ENCODE results near the gene PFKFB4.

GRCh38 chr3:48598323-48599076 is 41.9 kb upstream of the PFKFB4 start:
- TF ChIP-seq CTCF (IDR thresholded peaks at IDR 0.05 in 2 of 3, conservative IDR thresholded peaks at IDR 0.05 in 1 of 3; ENCODE audit: borderline replicate concordance in 1 of 3, insufficient read depth in 1 of 3, low read depth in 2 of 3, low read length in 2 of 3) (no peak), POLR2A (IDR thresholded peaks at IDR 0.05; ENCODE audit: borderline replicate concordance, extremely low read depth, insufficient read depth, insufficient read length) (no peak), EZH2phosphoT487 (IDR thresholded peaks at IDR 0.05; ENCODE audit: borderline replicate concordance) (no peak), CEBPB (IDR thresholded peaks at IDR 0.05; ENCODE audit: low read depth) (no peak), JUND (IDR thresholded peaks at IDR 0.05) (no peak), ZNF274 (IDR thresholded peaks at IDR 0.05; ENCODE audit: low read depth, low read length) (no peak), ZBTB33 (IDR thresholded peaks at IDR 0.05; ENCODE audit: extremely low read depth, insufficient replicate concordance, low read length) (no peak), RAD21 (IDR thresholded peaks at IDR 0.05; ENCODE audit: low read depth) (no peak), POLR2AphosphoS5 (IDR thresholded peaks at IDR 0.05; ENCODE audit: low read depth, low read length) (no peak), YY1 (IDR thresholded peaks at IDR 0.05; ENCODE audit: extremely low read depth, insufficient replicate concordance, low read depth, low read length) (no peak), EZH2 (IDR thresholded peaks at IDR 0.05) (no peak)
